K562 (cell line): Measurements from ENCODE around the gene FAM50A. TPM values are rescaled to one million over a fixed set of nuclear protein-coding genes. Genes with fewer than 3 reads are reported as not detected.

Experiments used
- ARID2 ChIP-seq: fragments of 450-650 bp; IDR thresholded peaks from 2 replicates; pipeline ENCODE4 v1.6.1; 2017; ENCODE audit warnings: antibody characterized with exemption, mild to moderate bottlenecking
- ATF1 ChIP-seq, 2 experiments: fragments of 450-650 bp in 1 of 2; IDR thresholded peaks; 2 replicates each; pipeline ENCODE4 v1.6.1; 2016; ENCODE audit warnings: missing compliant biosample characterization in 1 of 2, missing genetic modification characterization in 1 of 2
- BACH1 ChIP-seq: fragments of 200-800 bp; sonication (Bioruptor generic); IDR thresholded peaks from 2 replicates; pipeline ENCODE4 v1.6.1; 2016; ENCODE audit warnings: missing genetic modification characterization, missing compliant biosample characterization
- DPF2 ChIP-seq: fragments of 450-650 bp; IDR thresholded peaks from 2 replicates; pipeline ENCODE4 v1.6.1; 2016
- GATAD2A ChIP-seq: fragments of 450-650 bp; IDR thresholded peaks from 2 replicates; pipeline ENCODE4 v1.6.1; 2017
- HCFC1 ChIP-seq: IDR thresholded peaks from 2 replicates; pipeline ENCODE4 v1.6.1; 2012; ENCODE audit warnings: low read depth, low read length, improper control_type of control experiment
- HIVEP1 ChIP-seq: fragments of 250-450 bp; sonication (Bioruptor Pico); IDR thresholded peaks from 2 replicates; pipeline ENCODE4 v1.4.0; 2020; ENCODE audit warnings: mild to moderate bottlenecking
- JUN ChIP-seq, 2 experiments: sonication (generic) in 1 of 2; formaldehyde crosslinking in 1 of 2; IDR thresholded peaks; 2 replicates each; pipeline versions ENCODE4 v1.6.1 to v1.8.0; 2012 to 2022; ENCODE audit warnings: borderline replicate concordance in 2 of 2, mild to moderate bottlenecking in 2 of 2, improper control_type of control experiment in 1 of 2, low read depth in 1 of 2, low read length in 1 of 2, missing genetic modification reagents in 1 of 2
- KDM1A ChIP-seq, 2 experiments: fragments of 450-650 bp; IDR thresholded peaks; 2 replicates each; pipeline ENCODE4 v1.6.1; 2016; ENCODE audit warnings: mild to moderate bottlenecking in 2 of 2
- MBD2 ChIP-seq: sonication (generic); IDR thresholded peaks from 2 replicates; pipeline ENCODE4 v1.6.1; 2016; ENCODE audit warnings: low read depth, borderline replicate concordance
- MEIS2 ChIP-seq: fragments of 450-650 bp; IDR thresholded peaks from 2 replicates; pipeline ENCODE4 v1.6.1; 2014; ENCODE audit warnings: mild to moderate bottlenecking; ENCODE audit not compliant: partially characterized antibody
- PHF8 ChIP-seq: fragments of 200-600 bp; sonication (generic); IDR thresholded peaks from 2 replicates; pipeline ENCODE4 v1.6.1; 2012; ENCODE audit warnings: mixed run types, mild to moderate bottlenecking, inconsistent platforms, low read length, moderate library complexity, borderline replicate concordance
- POLR2AphosphoS2 ChIP-seq: IDR thresholded peaks from 2 replicates; pipeline ENCODE4 v1.6.1; 2012; ENCODE audit warnings: low read length, improper control_type of control experiment
- PRDM10 ChIP-seq: fragments of 450-650 bp; IDR thresholded peaks from 2 replicates; pipeline ENCODE4 v1.6.1; 2018; ENCODE audit not compliant: partially characterized antibody
- PTTG1 ChIP-seq: fragments of 450-650 bp; IDR thresholded peaks from 2 replicates; pipeline ENCODE4 v1.6.1; 2016; ENCODE audit warnings: low read depth, mild to moderate bottlenecking, missing genetic modification characterization, missing compliant biosample characterization
- SLC30A9 ChIP-seq: fragments of 250-450 bp; sonication (Bioruptor Pico); IDR thresholded peaks from 2 replicates; pipeline ENCODE4 v1.8.0; 2022; ENCODE audit warnings: mild to moderate bottlenecking, moderate library complexity
- SMARCC2 ChIP-seq: fragments of 450-650 bp; IDR thresholded peaks from 2 replicates; pipeline ENCODE4 v1.6.1; 2017; ENCODE audit warnings: antibody characterized with exemption, moderate library complexity, mild to moderate bottlenecking, low read depth
- SRF ChIP-seq, 2 experiments: fragments of 250-450, 450-650 bp in 1 of 2; sonication (Bioruptor Pico) in 1 of 2; sonication (generic) in 1 of 2; formaldehyde crosslinking; IDR thresholded peaks; 2 replicates each; pipeline versions ENCODE4 v1.5.0 to v1.5.1; 2020 to 2022; ENCODE audit warnings: mild to moderate bottlenecking in 1 of 2, missing genetic modification reagents in 1 of 2
- TBL1XR1 ChIP-seq, 2 experiments: IDR thresholded peaks; 2 replicates each; pipeline ENCODE4 v1.6.1; 2012; ENCODE audit warnings: improper control_type of control experiment in 2 of 2, low read length in 2 of 2, mild to moderate bottlenecking in 1 of 2
- ZNF316 ChIP-seq: fragments of 450-650 bp; IDR thresholded peaks from 2 replicates; pipeline ENCODE4 v1.6.1; 2016
- ZNF644 ChIP-seq: fragments of 200-800 bp; sonication (Bioruptor generic); IDR thresholded peaks from 2 replicates; pipeline ENCODE4 v1.6.1; 2016; ENCODE audit warnings: low read depth, missing genetic modification characterization, missing compliant biosample characterization
- ZNF76 ChIP-seq: fragments of 250-450 bp; sonication (Bioruptor Pico); IDR thresholded peaks from 2 replicates; pipeline ENCODE4 v1.4.0; 2020; ENCODE audit warnings: mild to moderate bottlenecking, moderate library complexity, borderline replicate concordance
- polyA plus RNA-seq, 8 experiments: library from polyadenylated mRNA; depleted of rRNA in 4 of 8; stranded (reverse) in 5 of 8; unstranded in 3 of 8; fragments of >200 nt; fragmentation: Nextera tagmentation in 2 of 8; fragmentation: Illumina TruSeq in 1 of 8; extraction: Ambion mirVana in 2 of 8; extraction: Trizol in 1 of 8; gene quantifications; 2 replicates each; pipeline versions ENCODE4 v1.2.1 to v1.2.3, GENCODE V29; 2011 to 2014; ENCODE audit warnings: inconsistent platforms in 1 of 8, missing spikeins in 1 of 8
- total RNA-seq, 7 experiments: library from RNA; depleted of rRNA in 6 of 7; stranded (reverse); fragments of >200 nt in 6 of 7; fragmentation: Illumina TruSeq in 2 of 7; extraction: Trizol in 2 of 7; gene quantifications; 2 replicates each; pipeline versions ENCODE4 v1.2.1 to v1.2.3, GENCODE V29; 2011 to 2021; ENCODE audit warnings: low replicate concordance in 1 of 7
- TF ChIP-seq, protein P1 (sequence below): fragments of 450-650 bp; IDR thresholded peaks from 2 replicates; pipeline ENCODE4 v1.6.1; 2016; ENCODE audit warnings: low read depth, mild to moderate bottlenecking, moderate library complexity

FAM50A gene
- total and polyA plus RNA-seq, 9 of the 15 experiments (the other 6 are each of a cell fraction or from before 2014, with no cell fraction given) = 4.4 to 114 (median 67.3) TPM

DNA sequence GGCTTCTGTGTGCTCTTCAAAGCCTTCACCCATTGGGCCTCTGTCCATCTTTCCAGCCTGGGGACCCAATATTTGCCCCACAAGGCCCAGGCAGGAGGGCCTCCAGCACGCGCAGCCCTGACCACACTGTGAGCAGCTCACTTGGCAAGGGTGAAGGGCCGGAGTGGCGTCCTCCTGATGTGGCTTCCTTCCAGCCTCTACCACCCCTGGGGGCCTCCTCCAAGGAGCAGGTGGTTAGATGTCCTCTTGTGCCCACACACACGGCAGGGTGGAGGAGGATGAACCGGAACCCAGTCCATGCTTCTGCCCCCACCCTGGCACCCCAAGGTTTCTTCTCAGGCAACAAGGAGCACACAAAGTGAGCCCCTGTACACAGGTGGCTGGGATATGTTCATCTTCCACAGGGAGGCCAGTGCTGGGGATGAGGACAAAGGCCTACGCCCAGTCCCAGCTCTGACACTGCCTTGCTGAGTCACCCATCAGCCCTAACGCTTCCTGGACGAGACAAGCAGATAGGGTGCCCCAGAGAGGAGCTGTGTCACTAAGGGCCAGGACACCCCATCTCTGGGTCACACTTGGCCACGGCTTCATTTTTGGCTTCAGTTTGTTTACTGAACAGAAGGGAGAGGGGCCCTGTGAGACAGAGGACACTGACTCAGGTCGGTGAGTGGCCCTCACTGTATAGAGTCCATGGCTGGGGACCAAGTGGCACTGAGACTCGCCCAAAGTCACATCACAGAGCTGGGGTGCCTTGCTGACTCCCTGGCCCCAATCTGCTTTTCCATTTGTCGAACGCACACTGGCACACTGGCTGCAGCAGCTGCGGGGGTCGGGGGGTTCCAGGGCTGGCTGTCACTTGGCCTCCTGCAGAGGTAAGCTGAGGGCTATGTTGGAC is 40.6 kb downstream of the FAM50A start (continued):
- no peak for TF ChIP-seq SLC30A9 (CRISPR knock-in tag)
- no peak for TF ChIP-seq POLR2AphosphoS2
- 0 out of 2 replicates have a peak, but pooled peaks have one; percentile 15 for TF ChIP-seq HCFC1
- TF ChIP-seq PTTG1 = no peak
- peak; percentile 41 to 46; a peak in 2 of 4 replicates for TF ChIP-seq KDM1A (IDR thresholded peaks at IDR 0.05)
- TF ChIP-seq ATF1 (CRISPR knock-in tag; IDR thresholded peaks at IDR 0.05) = no peak
- TF ChIP-seq ATF1 (tag; IDR thresholded peaks at IDR 0.05) = peak; percentile 59
- TF ChIP-seq PRDM10 = peak; percentile 68
- TF ChIP-seq MBD2 = peak; percentile 16; the same call in 1 of the 2 replicates
- peak; percentile 58 for TF ChIP-seq MEIS2
- TF ChIP-seq ZNF316 = peak; percentile 93
- TF ChIP-seq SMARCC2 = peak; percentile 44; the same call in 1 of the 2 replicates
- TF ChIP-seq JUN (IDR thresholded peaks at IDR 0.05; ENCODE audit: borderline replicate concordance, low read depth, low read length) = peak; percentile 66
- TF ChIP-seq JUN (CRISPR knock-in tag; IDR thresholded peaks at IDR 0.05; ENCODE audit: borderline replicate concordance) = no peak
- TF ChIP-seq, protein P1, sequence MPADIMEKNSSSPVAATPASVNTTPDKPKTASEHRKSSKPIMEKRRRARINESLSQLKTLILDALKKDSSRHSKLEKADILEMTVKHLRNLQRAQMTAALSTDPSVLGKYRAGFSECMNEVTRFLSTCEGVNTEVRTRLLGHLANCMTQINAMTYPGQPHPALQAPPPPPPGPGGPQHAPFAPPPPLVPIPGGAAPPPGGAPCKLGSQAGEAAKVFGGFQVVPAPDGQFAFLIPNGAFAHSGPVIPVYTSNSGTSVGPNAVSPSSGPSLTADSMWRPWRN = no peak
- no peak for TF ChIP-seq ARID2
- TF ChIP-seq TBL1XR1 (IDR thresholded peaks at IDR 0.05; ENCODE audit: low read length in 2 of 2) = peak in 1 of 2 experiments; percentile 39; a peak in 1 of 4 replicates
- TF ChIP-seq ZNF76 (CRISPR knock-in tag) = no peak
- TF ChIP-seq GATAD2A = no peak
- peak; percentile 80 for TF ChIP-seq DPF2
- TF ChIP-seq BACH1 (tag) = peak; percentile 76
- 0 out of 2 replicates have a peak, but pooled peaks have one; percentile 46 for TF ChIP-seq HIVEP1 (CRISPR knock-in tag)
- TF ChIP-seq SRF (CRISPR knock-in tag; IDR thresholded peaks at IDR 0.05) = peak in 1 of 2 experiments; percentile 80; a peak in 1 of 4 replicates
- TF ChIP-seq ZNF644 (tag) = no peak; the same call in 1 of the 2 replicates
- peak; percentile 10; the same call in 1 of the 2 replicates for TF ChIP-seq PHF8
